Fibroblast of gingiva (primary cell): ENCODE results near the gene SLC15A3.
"Not testable (repeated sequence)": the region's sequence is repeated elsewhere in the genome, so short reads cannot be mapped to it uniquely, and the experiment has no call there.

Experiments
- DNase-seq: peaks from one replicate; pipeline ENCODE4 v3.0.0-alpha.2; 2011; ENCODE audit warnings: low read depth

Gene SLC15A3

GRCh38 chr11:60913793-60914632 is 38.0 kb downstream of the SLC15A3 start, which contains the start of gene TMEM109:
Gene TMEM109 (plus strand): TSS chr11:60914158. CDS start chr11:60919694, 5,536 bp downstream.
- peak; percentile 79 for DNase-seq

GRCh38 chr11:60912851-60913528 is 39.0 kb downstream of the SLC15A3 start:
- DNase-seq, result no peak

DNA sequence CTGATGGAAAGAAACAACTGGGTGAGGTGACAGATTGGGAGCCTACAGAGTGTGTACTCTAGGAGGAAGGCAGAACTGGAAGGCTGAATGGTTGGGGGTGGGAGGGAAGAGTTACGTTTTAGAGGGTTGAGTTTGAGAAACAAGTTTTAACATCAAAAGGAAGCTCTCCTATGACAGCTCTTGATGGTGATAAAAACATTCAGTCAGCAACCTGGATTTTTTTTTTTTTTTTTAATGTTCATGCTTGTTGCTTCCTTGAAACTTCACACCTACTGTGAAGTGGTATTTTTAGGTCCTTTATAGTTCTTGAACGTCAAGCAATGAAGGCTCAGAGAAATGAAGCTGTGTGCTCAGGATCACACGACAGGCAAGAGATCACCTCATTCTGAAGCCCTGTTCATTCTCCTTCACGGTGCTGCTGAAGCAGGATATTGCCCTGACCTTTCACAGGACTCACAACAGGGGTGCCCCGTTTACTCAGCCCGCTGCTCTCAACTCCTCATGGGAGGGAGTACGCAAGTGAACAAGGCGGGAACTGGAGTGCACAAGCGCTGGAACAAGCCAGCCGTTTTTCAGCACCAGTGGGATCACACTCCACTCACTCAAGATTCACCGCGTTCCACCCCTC is 39.6 kb downstream of the SLC15A3 start:
- DNase-seq, result no peak

DNA sequence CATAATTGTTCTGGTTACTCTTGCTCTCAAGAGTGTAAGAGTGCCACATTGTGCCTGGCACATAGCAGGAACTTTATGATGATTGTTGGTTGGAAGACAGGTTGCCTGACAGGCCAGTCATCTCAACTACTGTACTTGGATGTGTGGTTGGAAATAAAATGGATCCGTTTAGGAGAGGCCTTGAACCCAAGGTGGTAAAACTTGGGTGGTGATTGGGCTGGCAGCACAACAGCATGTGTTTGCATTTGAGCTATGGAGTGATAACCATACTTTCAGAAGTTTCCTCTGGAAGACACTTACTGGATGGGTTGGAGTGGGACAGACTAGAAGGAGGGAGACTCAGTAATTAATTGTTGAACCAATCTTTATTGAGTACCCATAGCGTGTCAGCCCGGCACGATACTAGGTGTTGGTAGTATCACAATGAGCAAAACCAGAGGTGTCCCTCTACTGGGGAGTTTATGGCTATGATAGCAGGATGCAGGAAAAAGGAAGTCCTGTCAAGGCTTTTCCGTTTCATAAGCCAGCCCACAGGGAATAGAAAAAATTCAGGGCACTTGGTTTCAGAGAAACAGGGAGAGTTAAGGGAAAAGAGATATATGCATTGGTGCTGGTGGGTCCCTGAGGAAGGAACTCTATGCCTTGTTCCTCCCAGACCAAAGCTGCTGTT is 41.1 kb downstream of the SLC15A3 start:
- no peak for DNase-seq

GRCh38 chr11:60910281-60910687 is 41.7 kb downstream of the SLC15A3 start:
- no peak for DNase-seq

- not testable (repeated sequence) for DNase-seq
These were observed 42.2 kb downstream of the SLC15A3 start for GRCh38 chr11:60909680-60910280.

DNA sequence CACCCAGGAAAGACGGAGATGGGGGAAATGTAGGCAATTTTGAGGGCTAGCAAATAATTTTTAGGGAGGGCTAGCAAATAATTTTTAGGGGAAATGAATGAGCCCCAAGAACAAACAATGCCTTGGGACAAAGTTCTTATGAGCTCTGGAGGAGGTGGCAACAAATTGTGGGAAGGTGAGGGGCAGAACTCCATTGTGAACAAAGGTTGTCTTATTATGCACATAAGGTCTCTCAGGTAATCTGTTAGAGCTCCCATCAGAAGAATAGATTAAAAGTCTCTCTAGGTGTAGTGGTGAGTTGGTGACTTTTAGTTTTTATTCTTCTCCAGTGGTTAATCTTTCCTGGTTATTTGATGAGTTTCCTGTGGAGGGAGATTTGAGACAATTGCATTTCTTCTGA is 43.2 kb downstream of the SLC15A3 start:
- no peak for DNase-seq

DNA sequence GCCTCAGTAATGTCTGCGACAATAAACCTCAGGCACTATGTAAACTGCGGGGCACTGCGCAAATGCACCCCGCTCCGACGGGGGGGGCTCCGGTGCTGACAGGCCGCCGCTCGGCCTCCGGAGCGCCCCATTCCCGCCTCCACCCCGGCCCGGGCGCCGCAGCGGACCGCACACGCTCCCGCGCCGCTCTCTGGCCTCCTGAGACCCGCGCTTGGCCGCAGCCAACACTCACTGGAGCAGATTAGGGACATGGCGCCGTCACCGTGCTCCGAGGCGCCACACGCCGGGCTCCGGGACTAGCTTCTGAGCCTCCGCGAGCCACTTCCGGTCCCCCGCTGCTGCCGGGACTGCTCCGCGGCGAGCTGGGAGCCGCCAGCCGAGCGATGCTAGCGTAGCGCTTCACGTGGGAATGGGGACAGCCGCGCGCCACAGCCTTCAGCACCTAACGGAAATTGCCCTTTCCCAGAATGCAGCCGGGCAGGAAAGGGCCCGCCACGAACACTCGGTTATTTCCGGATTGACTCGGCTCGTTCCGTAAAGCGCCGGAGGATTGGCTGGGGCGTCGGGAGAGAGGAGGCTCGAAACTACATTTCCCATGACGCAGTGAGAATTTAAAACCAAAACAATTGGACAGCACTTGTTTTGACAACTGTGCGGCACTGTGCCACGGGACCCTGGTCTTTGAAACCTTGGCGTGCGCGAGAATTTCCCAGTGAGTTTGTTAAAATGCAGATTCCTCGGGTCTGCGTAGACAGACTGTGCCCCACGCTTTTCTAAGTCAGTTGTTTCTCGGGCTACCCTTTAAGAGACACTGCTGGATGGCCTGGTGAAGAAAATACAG is 45.6 kb downstream of the SLC15A3 start, which contains the start of gene PRPF19:
TSS of gene PRPF19 (minus strand) at position 454 of the 841 bp plus-strand sequence. CDS start at position 251, 203 bp downstream.
- DNase-seq, result peak; percentile 90

DNA sequence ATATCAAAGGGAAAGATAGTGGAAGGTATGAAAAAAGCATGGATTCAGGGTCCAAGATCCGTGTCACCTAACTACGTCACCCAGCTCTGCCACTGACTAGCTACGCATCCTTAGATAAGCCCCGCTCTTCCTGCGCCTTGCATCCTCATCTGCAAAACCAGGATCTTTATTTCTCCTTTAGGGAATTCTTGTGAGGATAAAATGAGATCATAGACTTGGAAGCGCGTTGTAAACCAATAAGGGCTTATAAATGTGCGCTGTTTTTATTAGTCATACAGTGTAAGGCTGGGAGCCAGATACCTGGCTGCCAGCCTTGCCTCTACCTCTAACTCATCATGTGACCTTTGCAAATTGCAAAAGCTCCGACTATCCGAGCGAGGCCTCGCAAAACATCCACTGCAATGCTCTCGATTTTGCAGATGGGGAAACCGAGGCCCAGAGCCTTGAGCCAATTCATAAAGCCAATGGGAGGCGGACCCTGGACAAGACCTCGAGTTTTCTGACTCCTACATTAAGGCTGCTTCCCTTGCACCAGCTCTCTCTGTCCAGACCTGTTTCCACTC is 46.3 kb downstream of the SLC15A3 start:
- DNase-seq, result no peak

- no peak for DNase-seq
These were observed 46.9 kb downstream of the SLC15A3 start for GRCh38 chr11:60905047-60905446.

GRCh38 chr11:60902625-60903024 is 49.4 kb downstream of the SLC15A3 start:
- no peak for DNase-seq

- no peak for DNase-seq
These were observed 51.1 kb downstream of the SLC15A3 start for GRCh38 chr11:60900673-60901404.

DNA sequence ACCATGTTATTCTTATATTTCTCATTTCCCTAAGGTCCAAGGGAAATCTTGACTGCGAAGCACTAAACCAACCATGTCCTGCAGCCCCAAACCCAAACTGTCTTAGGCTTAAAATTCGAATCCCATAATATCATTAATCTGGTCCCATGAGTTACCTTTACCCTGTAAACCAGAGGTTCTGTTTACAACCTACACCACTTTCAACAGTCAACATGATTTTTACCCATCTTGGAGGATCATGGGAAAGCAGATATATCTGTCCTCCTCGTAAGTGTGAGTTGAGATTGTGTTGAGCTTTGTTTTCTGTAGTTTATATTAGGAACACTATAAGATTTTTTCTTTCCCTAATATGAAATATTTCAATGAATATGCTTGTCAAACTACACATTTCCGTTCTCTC is 52.0 kb downstream of the SLC15A3 start:
- DNase-seq, result no peak

DNA sequence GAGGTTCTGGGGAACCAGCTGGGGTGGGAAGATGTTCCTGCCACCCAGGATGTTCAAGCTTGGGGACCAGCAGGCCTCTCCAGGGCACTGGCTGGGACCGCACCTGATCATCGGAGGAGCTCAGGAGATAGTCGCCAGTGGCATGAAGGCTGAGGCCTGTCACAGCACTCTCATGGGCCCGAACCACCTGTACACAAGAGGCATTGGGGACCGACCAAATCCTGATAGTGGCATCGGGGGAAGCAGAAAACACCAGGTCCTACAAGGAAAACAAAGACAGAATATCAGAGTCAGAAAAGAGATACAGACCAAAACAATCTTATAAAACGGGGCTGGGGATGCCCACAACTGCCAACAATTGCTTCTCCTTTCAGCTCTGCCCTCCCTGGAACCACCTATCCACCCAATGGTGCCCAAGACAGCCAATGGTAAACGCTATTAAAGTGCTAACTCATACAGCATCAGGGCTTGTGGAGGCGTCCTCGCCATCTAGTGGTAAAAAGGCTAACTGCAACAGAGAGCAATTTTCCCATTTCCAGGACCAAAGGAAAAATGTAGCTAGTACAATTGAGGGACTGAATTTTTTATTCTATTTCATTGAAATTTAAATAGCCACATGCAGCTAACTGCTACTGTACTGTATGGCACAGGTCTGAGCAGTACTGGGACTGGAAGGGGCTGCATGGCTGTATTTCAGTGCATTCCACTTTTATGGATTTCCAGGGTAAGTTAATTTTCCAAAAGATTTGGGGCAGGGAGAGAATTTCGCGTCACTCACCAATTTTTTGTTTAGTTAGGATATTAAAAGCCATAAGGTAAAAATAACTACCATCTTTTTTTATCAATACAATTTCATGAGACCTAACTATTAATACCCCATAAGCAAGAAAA is 52.7 kb downstream of the SLC15A3 start:
- peak; percentile 60 for DNase-seq

DNA sequence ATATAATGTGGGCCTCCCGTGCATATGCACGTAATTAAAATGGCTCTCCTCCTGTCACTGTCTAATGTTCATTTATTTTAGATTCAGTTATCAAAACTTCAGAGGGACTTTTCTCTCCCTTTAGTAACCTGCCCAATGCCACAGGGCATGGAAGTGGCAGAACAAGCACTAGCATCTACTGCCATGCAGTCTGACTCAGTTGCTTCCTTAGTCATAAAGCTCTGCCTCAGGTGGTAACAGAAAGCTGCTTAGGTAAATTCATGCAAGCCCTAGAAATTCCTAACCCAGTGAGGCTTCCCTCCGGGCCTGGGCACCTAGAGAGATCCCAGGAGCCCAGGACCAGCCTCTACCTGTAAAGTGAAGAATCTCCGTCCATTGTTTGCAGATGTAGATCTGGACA is 54.5 kb downstream of the SLC15A3 start:
- DNase-seq, result no peak

GRCh38 chr11:60895687-60896086 is 56.3 kb downstream of the SLC15A3 start:
- no peak for DNase-seq

DNA sequence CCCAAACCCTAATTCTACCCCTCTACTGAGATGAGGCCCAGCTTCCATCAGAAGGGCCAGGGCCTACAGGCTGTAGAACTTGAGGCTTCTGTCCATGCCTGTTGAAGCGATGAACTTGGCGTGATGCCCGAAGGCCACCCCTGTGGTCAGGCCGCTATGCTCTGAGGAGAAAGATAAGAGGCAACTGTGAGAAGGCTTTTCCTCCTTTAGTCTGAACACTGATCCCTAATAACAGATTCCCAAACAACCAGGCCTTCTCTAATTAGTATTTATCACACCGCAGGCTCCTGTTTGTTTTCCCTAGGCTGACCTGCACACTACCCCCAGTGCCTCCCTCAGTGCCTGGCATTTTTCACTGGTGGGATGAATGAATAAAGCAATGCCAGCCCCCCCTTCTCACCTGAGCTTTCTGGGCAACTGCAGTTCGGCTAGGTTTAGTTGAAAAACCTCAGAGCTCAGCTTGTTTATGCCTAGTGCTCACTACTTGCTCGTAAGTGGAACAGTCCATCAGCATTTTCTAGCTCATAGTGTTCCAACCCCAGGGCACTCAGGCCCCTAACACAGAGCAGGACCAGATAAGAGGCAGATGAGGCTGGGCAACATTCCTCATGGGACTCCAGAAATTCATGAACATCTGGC is 60.8 kb downstream of the SLC15A3 start:
- DNase-seq, result no peak

GRCh38 chr11:60890696-60891095 is 61.3 kb downstream of the SLC15A3 start:
- DNase-seq, result no peak
